Kasumi-1 (cell line): ENCODE measurements around the gene MAP1S.

Source experiments
- DNase-seq, 2 experiments: peaks; one replicate each; lab custom pipeline; 2025; lab: John Stamatoyannopoulos, UW

Gene MAP1S

DNA sequence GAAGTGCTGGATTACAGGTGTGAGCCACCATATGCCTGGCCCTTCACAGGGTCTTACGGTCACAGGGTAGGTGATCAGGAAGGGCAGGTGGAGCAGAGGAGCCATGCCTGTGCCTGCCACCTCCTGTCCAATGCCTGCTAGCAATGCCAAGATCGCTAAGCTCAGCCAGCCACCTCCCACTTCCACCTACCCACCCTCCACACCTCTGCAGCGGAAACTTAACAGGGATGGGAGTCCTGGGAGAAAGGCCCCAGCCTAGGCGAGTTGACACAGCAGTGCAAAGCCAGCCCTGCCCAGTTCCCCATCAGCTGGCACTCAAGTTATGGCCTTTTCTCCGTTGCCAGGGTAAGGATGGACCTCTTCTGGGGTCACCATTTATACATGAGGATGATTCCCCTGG, 16.1 kb downstream of the MAP1S start:
- no peak for DNase-seq

GRCh38 chr19:17737690-17738153, 18.4 kb downstream of the MAP1S start:
- no peak for DNase-seq

DNA sequence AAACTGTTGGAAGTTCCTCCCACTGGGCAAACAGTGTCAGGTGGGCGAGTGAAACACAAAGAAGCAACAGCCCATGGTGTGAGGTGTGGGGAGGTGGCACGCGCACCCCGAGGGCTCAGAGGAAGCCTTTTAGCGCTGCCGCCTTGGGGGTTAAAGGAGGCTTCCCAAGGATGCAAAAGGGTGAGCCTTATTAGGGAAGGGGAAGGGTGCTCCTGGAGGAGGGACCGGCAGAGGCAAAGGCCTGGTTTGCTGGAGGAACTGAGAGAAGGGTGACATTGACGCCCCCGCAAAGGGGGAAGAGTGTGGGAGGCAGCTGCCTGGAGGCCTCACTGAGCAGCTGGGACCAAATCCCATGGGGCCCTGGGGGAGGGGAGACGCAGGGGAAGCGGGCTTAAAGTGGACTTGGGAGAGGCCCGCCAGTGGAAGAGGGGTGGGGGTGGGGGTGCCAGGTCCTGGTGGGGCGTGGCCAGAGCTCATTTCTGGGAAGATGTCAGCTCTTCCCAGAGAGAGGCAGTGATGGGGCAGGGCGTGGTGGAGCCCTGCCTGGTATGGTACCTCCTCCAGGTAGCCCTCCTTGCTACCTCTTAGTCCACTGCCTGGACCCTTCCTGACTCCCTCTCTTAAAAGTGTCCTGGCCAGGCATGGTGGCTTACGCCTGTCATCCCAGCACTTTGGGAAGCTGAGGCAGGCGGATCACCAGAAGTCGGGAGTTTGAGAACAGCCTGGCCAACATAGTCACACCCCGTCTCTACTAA, 20.0 kb downstream of the MAP1S start:
- peak; percentile 90 to 94 for DNase-seq

- DNase-seq, result no peak
Observed at GRCh38 chr19:17741456-17741855, 22.2 kb downstream of the MAP1S start.

DNA sequence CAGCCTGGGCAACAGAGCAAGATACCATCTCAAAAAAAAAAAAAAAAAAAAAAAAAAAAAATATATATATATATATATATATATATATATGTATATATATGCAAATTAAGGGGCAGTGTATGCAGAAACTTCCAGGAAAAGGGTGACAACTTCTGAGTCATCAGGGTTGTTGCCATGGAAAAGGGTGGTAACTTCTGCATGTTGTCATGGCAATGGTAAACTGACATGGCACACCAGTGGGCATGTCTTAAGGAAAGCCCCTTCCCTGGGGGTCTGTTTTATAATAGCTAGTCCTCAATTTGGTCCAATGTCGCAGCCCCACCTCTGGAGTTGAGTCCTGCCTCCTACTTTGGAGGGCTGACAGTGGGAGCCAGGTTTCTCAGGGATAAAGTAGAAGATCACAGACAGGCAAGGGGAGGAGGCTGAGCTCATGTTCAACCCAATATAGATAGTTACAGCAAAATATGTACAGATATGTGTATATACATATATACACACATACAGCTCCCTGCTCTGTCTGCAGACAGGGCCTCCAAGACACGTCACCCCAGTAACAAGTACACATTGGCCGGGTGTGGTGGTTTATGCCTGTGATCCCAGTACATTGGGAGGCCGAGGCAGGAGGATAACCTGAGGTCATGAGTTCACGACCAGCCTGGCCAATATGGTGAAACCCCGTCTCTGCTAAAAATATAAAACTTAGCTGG, 24.7 kb downstream of the MAP1S start:
- no peak for DNase-seq

GRCh38 chr19:17747205-17748098, 28.2 kb downstream of the MAP1S start:
- peak; percentile 95 for DNase-seq

GRCh38 chr19:17748884-17749638, 29.8 kb downstream of the MAP1S start:
- no peak for DNase-seq

GRCh38 chr19:17749912-17750317, 30.6 kb downstream of the MAP1S start:
- DNase-seq, result no peak

DNA sequence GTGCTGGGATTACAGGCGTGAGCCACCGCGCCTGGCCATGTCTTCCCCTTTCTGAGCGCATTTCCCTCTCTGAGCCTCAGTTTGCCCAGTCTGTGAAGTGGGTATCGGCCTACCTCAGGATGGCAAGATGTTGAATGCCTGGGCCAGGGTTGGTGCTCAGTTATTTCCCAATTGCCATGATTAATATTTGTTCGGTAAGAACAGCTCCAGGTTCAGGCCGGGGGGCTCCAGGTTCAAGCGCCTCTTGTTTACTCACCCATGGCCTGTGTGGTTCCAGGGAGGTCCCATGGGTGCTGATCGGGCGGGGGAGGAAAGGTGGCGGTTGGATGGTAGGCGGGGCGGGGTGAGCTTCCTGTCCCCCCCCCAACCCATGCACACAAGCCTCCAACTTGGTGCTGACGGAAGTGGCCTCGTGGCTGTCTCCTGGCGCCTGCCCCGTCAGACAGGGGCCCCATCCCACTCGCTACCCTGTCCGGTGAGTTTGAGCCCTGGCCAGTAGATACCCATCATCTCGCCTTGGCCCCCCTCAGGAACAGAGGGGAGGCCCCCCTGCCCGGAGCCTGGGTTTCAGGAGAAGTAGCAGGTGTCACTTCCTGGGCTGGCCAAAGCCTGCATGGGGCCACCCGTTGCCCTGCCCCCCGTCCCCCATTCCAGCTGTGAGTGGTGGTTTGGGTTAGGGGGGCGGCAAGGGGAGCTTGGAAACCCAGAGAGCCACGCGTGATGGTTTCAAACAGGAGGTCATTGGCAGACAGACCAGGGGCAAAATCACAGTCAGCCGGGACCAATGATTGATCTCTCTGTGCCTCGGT, 32.0 kb downstream of the MAP1S start, which contains the start of gene FCHO1:
FCHO1 (plus strand) TSS at position 375 of the 809 bp plus-strand sequence. CDS start 3,688 bp downstream, outside the sequence.
- DNase-seq, result peak; percentile 76 to 84

GRCh38 chr19:17751912-17752273, 32.6 kb downstream of the MAP1S start:
- DNase-seq, result no peak

- no peak for DNase-seq
Observed at GRCh38 chr19:17752865-17753639, 33.8 kb downstream of the MAP1S start.

DNA sequence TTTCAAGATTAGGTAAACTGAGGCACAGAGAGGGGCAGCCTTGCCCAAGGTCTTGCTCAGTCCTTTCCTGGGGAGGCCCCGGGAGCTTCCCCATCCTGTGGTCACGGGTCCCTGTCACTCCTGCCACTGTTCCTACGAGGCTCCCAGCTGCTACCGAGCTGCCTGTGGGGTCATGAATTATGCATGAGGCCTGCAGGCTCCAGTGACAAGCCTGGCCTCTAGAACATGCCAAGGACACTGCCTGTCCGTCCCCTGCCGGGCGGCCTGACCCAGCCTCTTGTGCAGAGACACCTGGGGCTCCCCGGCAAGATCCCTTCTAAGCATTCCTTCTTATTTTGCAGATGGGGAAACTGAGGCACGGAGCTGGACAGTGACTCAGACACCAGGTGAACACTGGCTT, 34.7 kb downstream of the MAP1S start:
- no peak for DNase-seq

- DNase-seq, result no peak
Observed at GRCh38 chr19:17754634-17755442, 35.6 kb downstream of the MAP1S start.

DNA sequence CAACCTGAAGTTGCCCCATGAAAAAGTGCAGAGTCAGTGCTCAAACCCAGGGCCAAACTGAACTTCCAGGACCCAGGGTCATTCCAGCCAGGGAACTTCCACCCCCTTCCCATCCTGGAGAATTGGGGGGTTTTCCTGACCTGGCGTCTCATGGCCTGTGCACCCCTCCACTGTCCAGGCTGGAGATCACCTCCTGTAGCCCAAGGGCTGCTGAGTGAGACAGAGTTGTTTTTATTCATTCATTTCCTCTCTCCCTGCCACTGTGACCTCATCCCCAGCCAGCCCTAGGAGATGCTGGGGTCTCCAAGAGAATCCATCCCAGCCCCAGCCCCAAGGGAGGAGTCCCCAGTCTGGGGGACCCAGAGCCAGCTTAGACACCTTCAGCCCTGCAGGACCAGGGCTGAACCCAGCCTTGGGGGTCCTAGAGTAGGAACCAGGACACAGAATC, 36.2 kb downstream of the MAP1S start:
- DNase-seq, result no peak

DNA sequence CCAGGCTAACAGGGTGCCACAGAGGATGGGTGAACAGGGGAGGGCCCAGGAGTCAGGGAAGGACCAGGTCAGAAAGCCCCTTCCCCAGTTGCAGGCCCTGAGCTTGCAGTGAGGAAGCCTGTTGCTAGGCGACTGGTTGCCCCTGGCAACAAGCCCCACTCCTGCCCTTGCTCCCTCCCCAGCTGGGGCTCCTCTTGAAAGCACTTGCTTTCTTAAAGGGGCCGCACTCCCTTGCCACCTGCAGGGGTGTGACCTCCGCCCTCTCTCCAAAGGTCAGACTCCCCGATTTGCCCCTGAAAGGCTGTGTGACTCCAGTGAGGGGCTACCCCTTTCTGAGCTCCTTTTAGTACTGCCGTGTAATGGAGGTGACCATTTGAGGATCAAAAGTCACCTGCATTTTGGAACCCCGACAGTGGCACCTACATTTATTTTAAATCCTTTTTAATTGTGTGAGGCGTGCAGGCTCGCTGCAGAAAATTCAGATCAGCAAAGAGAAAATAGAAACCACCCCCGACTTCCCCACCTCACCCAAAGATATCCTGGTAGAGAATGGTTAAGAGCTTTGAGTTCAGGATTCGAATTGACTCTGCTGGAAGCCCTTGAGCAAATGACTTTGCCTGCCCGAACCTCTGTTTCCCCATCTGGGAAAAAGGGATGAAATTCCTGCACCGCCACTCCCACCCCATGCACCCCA, 36.8 kb downstream of the MAP1S start:
- no peak for DNase-seq

DNA sequence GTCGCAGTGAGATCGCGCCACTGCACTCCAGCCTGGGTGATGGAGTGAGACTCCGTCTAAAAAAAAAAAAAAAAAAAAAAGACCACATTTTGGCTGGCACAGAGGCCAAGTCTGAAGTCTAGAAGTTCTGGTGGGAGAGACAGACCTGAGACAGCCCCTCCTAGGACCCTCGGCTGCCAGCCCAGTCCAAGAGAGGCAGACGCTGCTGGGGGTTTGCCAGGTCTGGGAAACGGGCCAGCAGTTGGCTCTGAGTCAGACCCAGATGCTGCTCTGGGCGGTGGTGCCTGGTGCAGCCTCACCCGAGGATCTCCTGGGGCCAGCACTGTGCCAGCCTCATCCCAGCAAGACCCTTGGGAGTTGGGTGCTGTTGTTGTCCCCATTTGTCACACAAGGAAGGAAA, 37.8 kb downstream of the MAP1S start:
- DNase-seq, result no peak

DNA sequence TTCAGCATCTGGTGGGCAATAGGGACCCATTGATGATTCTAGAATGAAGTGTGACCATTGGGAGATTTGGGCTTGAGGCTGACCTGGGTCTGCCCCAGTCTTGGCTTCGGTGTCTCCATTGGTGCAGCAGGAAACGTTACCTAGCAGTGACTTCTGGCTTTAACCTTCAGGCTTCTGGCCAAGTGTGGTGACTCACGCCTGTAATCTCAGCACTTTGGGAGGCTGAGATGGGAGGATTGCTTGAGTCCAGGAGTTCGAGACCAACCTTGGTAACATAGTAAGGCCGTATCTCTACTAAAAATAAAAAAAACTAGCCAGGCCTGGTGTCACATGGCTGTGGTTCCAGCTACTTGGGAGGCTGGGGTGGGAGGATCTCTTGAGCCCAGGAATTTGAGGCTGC, 39.2 kb downstream of the MAP1S start:
- no peak for DNase-seq

GRCh38 chr19:17761148-17761547, 41.9 kb downstream of the MAP1S start:
- DNase-seq, result no peak
